GM12891 (cell line): ENCODE results near the gene PRR20G.
"Not testable (repeated sequence)": the region's sequence is repeated elsewhere in the genome, so short reads cannot be mapped to it uniquely, and the experiment has no call there.

ENCODE experiments used
- DNase-seq: peaks from one replicate; pipeline ENCODE4 v3.0.0; 2011; ENCODE audit warnings: low spot score; ENCODE audit not compliant: insufficient read length
- FAIRE-seq: peaks from 2 replicates; lab custom pipeline; 2011; peaks lifted over from hg19 to GRCh38; lab: Jason Lieb, UNC
- PAX5 ChIP-seq: IDR thresholded peaks from 2 replicates; pipeline ENCODE4 v1.6.1; 2011; ENCODE audit warnings: low read length, moderate library complexity, mild to moderate bottlenecking; ENCODE audit not compliant: insufficient read depth, severe bottlenecking
- POLR2A ChIP-seq: IDR thresholded peaks from 2 replicates; pipeline ENCODE4 v1.6.1; 2011; ENCODE audit warnings: low read depth, low read length, control low read depth
- POLR2AphosphoS5 ChIP-seq: IDR thresholded peaks from 2 replicates; pipeline ENCODE4 v1.6.1; 2011; ENCODE audit warnings: low read depth, low read length, control low read depth
- POU2F2 ChIP-seq: IDR thresholded peaks from 2 replicates; pipeline ENCODE4 v1.6.1; 2011; ENCODE audit warnings: low read depth, mild to moderate bottlenecking, control low read depth, low read length, moderate library complexity
- SPI1 ChIP-seq: IDR thresholded peaks from 2 replicates; pipeline ENCODE4 v1.6.1; 2011; ENCODE audit warnings: low read depth, low read length, control low read depth
- TAF1 ChIP-seq: IDR thresholded peaks from 2 replicates; pipeline ENCODE4 v1.6.1; 2011; ENCODE audit warnings: low read depth, low read length, control low read depth

The PRR20G gene

DNA sequence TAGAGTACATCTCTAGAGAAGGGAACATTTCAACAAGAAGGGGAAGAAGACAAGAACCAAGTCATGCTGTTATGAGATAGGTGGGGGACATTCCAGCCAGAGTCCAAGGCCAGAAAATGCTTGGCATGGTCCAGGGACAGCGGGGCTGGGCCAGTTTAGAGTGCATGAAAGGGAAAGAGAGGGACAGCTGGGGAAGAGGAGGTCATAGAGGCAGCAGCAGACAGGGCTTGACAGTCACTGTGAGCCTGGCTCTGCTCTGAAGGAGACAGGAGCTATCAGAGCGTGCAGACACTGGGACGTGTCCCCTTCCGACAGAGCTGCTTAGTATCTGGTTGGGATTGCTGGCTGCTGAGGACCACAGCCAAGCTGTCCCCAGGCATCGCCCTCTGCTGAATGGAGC is 35.7 kb upstream of the PRR20G start:
- TF ChIP-seq PAX5: no peak
- FAIRE-seq: no peak
- no peak for DNase-seq

DNA sequence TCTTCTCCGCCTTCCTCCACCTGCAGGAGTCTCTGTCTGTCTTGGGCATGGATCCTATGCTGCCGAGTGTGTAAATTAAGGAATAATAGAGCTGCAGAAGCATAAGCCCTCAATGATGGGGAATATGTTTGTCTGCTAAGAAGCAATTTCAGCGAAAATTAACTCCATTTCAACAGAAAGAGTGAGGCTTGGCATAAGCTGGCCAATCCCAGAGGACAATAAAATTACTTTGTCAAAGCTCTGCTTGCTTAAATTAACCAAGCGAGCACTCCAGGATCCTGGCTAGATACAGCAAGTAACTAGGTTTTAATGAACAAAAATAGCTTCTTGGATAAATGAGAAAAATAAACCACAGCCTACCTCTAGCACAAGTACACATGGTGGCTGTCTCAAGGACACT is 33.5 kb upstream of the PRR20G start:
- TF ChIP-seq TAF1 (no peak), POLR2A (no peak), POLR2AphosphoS5 (no peak), SPI1 (no peak), POU2F2 (no peak), PAX5 (no peak)
- FAIRE-seq (no peak), DNase-seq (no peak)

DNA sequence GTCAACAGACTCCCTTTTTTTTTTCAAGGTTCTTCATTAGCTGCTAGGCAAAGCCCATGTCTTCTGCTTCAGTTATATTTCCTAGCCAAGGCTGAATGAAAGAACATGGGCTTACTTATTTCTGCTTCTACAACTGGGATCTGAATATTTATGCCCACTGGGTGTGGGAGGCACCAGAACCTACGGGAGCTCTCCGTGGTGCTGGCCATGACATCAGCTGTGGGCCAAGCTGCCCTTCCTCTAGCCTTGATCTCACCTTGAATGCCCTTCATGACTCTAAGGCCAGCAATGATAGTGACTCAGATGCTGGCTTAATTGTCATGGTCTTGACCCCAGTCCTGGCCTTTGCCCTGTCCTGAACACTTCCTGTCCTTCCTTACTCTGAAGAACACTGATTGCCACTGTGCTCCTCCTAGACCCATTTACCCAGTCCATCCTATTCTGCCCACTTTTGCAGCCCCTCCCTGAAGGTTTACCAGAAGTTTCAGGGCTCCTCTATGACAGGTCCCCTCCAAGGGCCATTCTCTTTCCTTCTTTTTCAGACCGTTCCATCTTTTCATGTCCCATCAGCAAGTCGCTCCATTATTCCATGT is 32.8 kb upstream of the PRR20G start:
- DNase-seq (no peak), FAIRE-seq (no peak)
- TF ChIP-seq TAF1 (no peak), POLR2A (no peak), POLR2AphosphoS5 (no peak), POU2F2 (no peak), SPI1 (no peak), PAX5 (no peak)

DNA sequence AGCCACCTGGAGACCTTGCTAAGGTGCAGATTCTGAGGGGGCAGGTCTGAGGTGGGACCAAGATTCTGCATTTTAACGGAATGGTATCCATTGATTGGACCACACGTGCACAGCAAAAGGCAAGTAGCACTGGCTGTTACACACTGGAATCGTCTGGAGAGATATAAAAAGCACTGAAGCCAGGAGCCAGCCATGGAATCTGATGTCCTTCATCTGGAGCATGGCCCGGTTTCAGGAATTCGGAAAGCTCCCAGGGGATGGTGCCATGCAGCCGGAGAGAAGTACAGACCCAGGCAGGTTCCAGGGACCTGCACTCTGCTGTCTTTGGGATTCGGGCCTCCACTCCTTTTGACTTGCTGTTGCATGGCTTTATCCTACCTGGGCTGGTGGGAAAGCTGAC is 28.8 kb upstream of the PRR20G start:
- DNase-seq (no peak), FAIRE-seq (no peak)
- no peak for TF ChIP-seq POLR2A
- TF ChIP-seq POU2F2: no peak
- TF ChIP-seq SPI1: no peak
- TF ChIP-seq POLR2AphosphoS5: no peak
- TF ChIP-seq TAF1: no peak
- no peak for TF ChIP-seq PAX5

DNA sequence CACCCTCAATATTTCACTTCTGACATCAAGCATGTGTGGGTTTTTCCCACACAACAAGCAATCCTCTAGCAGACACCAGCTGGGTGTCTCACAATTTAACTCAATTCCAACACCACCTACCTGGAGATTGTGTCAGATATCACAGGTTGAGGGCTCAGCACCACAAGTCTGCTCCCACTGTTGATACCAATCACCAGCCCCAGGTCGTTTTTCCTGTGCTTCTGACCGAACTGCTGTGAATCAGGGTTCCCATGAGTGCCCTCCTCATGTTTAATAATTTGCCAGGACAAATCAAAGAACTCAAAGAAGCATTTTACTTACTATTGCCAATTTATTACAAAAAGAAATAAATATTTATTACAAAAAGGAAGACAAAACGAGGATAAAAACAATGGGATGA is 25.0 kb upstream of the PRR20G start:
- no peak for DNase-seq
- no peak for FAIRE-seq
- no peak for TF ChIP-seq POLR2AphosphoS5
- TF ChIP-seq SPI1: no peak
- no peak for TF ChIP-seq TAF1
- TF ChIP-seq POLR2A: no peak
- no peak for TF ChIP-seq PAX5
- no peak for TF ChIP-seq POU2F2

DNA sequence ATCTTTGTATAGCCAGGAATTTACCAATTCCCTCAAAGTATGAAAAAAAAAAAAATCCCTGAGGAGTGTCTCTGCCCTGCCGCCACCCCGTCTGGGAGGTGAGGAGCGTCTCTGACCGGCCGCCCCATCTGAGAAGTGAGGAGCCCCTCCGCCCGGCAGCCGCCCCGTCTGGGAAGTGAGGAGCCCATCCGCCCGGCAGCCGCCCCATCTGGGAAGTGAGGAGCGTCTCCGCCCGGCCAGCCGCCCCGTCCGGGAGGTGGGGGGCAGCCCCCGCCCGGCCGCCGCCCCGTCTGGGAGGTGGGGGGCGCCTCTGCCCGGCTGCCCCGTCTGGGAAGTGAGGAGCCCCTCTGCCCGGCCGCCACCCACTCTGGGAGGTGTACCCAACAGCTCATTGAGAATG is 21.0 kb upstream of the PRR20G start:
- not testable (repeated sequence) for FAIRE-seq, DNase-seq

DNA sequence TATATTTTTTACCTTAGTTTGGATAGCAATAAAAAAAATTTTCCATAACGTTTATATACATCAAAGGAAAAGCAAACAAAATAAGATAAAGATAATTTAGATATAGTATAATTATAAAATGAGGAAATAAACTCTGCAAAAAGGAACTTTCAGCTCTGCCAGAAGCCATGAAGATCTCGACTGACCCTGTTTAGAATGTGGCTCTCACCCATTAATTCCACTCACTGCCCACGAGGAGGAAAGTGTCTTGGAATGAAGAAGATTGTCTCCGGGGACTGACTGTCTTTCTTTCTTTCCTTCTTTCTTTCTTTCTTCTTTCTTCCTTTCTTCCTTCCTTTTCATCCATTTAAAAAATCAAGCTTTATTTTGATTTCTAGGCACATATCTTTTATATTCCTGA is 20.1 kb upstream of the PRR20G start:
- FAIRE-seq (no peak), DNase-seq (no peak)
- no peak for TF ChIP-seq POU2F2
- no peak for TF ChIP-seq POLR2AphosphoS5
- TF ChIP-seq SPI1: no peak
- TF ChIP-seq PAX5: no peak
- TF ChIP-seq POLR2A: no peak
- no peak for TF ChIP-seq TAF1

DNA sequence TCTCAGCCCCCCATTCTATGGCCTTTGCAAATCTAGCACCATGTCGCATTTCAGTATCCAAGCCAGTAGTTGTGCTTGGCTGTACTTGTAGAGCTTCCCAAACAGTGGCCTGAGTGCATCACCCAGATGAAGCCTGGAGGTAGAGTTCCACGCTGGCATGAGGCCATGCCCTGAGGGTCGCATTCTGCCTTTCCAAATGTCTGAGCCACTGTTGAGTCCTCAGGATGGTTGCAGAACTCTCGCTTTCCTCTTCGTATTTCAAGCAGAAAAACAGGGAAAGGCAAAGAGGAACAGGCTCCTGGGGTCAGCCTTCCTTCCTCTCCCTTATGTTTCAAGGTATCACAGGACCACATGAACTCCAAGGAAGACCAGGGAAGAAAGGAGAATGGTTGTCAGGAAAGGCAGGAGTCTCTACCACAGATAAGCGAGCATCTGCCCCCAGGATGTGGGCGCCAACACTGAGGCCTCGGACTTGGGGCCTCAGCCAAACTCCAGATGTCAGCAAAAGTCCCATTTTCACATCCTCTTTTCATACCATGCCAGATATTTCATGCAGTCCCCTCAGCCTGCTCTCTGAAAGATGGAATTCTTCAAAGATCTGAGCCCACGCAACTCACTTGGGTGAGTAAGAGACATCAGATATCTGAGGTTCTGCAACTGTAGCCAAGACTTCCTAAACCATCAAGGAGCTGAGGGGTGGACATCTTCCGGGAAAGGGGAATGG is 19.4 kb upstream of the PRR20G start:
- DNase-seq (no peak), FAIRE-seq (no peak)
- TF ChIP-seq POU2F2 (no peak), TAF1 (no peak), PAX5 (no peak), SPI1 (peak; percentile 75), POLR2AphosphoS5 (no peak)

DNA sequence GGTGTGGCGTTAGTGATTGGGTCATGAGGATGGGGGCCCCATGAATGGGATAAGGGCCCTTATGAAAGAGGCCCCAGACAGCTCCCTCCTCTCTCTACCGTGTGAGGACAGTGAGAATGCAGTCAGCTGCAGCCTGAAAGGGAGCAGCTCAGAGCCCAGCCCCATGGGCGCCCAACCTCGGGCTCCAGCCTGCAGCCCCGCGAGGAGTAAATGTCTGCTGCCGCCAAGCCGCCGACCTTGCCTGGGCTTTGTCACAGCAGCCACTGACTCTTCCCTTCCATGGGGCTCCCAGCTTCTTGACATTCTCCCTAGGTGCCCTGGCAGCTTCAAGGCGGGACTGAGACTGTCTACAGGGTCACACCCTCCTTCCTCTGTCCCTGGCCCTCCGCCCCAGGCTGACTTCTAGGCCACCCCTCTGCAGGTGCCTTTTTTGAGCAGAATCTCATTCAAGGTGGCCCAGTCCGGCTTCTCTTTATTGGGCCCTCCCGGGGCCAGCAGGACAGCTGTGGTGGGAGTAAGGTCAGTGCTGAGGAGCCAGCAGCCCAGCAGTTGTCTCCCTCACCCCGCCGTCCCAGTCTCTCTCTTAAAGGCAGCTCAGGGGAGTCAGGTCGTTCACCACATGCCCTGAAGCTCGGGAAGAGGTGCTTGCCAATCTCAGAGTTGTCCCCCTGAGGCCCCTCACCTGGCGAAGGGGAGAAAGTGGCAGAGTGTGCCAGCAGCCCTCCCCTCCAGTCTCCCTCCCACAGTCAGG is 18.7 kb upstream of the PRR20G start:
- TF ChIP-seq SPI1 (no peak), POU2F2 (no peak), POLR2AphosphoS5 (no peak), POLR2A (no peak), TAF1 (no peak), PAX5 (no peak)
- FAIRE-seq: no peak
- no peak for DNase-seq

DNA sequence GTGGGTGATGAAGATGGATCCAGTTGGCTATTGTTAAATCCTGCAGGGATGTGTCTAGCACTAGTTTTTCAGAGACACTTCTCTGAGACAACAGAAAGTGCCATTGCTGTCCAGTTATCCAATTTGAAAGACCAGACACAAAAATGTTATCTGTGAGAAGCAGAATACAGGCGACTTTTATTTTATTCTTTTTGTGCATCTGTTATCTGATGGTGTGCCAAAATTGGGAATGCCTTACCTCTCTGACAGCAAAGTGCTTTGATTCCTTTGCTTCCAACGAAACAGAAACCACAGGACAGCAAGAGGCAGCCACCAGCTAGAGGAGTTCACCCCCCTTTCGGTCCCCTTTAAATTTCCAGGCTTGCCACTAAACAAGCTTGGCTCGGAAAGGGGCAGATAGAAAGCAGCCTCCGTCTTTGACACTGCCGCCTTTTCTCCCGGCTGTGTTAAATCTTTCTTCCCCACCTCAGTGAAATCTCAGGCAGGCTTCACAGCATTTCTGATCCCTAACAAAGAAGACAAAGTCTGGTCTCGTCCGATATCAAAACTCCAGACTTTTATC is 17.7 kb upstream of the PRR20G start:
- FAIRE-seq (no peak), DNase-seq (no peak)
- no peak for TF ChIP-seq POLR2AphosphoS5
- no peak for TF ChIP-seq POU2F2
- no peak for TF ChIP-seq PAX5
- TF ChIP-seq POLR2A: no peak
- no peak for TF ChIP-seq TAF1
- no peak for TF ChIP-seq SPI1
